OCI-LY3 (cell line): ENCODE data around the gene DCTD.

Experiments
- EZH2phosphoT487 ChIP-seq: fragments of 200-600 bp; shearing (Covaris generic); IDR thresholded peaks from 2 replicates; pipeline ENCODE4 v1.6.1; 2018; ENCODE audit warnings: antibody characterized with exemption, mixed run types, low read depth
- TF ChIP-seq, protein P1 (sequence below): fragments of 200-600, 300-600 bp; sonication (generic); IDR thresholded peaks from 2 replicates; pipeline ENCODE4 v1.5.1; 2014; ENCODE audit warnings: antibody characterized with exemption, low read length, low read depth

GRCh38 chr4:182916483-182917181 lies 554 bp downstream of the DCTD start:
- TF ChIP-seq, protein P1, sequence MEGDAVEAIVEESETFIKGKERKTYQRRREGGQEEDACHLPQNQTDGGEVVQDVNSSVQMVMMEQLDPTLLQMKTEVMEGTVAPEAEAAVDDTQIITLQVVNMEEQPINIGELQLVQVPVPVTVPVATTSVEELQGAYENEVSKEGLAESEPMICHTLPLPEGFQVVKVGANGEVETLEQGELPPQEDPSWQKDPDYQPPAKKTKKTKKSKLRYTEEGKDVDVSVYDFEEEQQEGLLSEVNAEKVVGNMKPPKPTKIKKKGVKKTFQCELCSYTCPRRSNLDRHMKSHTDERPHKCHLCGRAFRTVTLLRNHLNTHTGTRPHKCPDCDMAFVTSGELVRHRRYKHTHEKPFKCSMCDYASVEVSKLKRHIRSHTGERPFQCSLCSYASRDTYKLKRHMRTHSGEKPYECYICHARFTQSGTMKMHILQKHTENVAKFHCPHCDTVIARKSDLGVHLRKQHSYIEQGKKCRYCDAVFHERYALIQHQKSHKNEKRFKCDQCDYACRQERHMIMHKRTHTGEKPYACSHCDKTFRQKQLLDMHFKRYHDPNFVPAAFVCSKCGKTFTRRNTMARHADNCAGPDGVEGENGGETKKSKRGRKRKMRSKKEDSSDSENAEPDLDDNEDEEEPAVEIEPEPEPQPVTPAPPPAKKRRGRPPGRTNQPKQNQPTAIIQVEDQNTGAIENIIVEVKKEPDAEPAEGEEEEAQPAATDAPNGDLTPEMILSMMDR: no peak
- TF ChIP-seq EZH2phosphoT487: no peak
